GM19043 (cell line): ENCODE measurements around the gene COMMD6.

ENCODE experiments used
- ATAC-seq: cut with Tn5 transposase; IDR thresholded peaks from one replicate; pipeline ENCODE4 v1.9.1; 2021; ENCODE audit warnings: low read depth; ENCODE audit not compliant: unreplicated experiment

COMMD6 gene

DNA sequence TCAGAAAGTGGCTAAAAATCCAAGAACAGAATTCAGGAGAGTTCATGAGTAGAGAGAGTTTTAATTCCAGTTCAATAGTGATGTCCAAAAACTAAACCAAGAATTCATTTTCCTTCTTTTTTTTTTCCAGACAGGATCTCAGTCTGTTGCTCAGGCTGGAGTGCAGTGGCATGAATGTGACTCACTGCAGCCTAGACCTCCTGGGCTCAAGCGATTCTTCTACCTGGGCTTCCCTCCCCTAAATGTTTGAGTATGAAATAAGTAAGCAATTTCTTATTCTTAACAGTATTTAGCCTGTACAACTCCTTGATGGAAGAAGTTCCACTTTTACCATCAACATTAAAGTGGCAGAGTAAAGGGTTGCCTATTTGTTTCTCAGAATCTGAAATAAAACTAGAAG lies 3.8 kb downstream of the COMMD6 start:
- ATAC-seq, result no peak

DNA sequence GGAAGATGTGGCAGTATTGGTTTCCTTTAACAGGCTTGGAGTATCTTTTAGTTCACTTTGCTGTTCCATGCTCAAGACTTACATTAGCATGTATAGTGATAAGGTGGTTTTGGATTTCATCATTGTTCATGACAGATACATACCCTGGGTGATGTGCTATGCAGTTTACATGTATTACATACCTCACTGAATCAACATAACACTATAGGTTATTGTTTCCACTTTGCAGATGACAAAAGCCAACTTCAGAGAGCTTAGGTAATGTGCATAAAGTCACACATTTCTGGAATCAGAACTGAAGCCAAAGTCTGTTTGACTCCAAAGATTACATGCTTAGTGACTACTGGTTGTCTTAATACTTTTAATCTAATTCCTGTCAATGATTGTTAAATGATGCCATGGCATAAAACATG lies 7.1 kb downstream of the COMMD6 start:
- no peak for ATAC-seq

DNA sequence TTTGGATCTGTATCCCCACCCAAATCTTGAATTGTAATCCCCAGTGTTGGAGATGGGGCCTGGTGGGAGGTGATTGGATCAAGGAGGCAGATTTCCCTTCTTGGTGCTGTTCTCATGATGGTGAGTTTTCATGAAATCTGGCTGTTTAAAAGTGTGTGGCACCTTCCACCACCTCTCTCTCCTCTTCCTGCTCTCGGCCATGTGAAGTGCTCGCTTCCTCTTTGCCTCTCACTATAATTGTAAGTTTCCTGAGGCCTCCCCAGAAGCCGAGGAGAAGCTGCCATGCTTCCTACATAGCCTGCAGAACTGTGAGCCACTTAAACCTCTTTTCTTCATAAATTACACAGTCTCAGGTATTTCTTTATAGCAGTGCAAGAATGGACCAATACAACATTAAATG lies 15.7 kb downstream of the COMMD6 start:
- ATAC-seq, result no peak

DNA sequence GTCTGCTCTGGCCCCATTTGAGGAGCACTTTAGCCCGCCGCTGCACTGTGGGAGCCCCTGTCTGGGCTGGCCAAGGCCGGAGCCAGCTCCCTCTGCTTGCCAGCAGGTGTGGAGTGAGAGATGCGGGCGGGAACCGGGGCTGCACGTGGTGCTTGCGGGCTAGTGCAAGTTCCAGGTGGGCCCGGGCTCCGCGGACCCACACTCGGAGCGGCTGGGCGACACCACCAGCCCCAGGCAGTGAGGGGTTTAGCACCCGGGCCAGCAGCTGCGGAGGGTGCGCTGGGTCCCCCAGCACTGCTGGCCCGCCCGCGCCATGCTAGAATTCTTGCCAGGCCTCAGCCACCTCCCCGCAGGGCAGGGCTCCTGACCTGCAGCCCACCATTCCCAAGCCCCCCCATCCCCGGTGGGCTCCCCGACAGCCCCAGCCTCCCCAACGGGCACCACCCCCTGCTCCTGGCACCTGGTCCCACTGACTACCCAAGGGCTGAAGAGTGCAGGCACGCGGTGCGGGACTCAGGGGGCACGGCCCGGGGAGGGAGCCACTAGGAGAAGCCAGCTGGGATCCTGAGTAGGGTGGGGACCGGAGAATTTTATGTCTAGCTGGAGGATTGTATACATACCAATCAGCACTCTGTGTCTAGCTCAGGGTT lies 19.1 kb downstream of the COMMD6 start:
- no peak for ATAC-seq

DNA sequence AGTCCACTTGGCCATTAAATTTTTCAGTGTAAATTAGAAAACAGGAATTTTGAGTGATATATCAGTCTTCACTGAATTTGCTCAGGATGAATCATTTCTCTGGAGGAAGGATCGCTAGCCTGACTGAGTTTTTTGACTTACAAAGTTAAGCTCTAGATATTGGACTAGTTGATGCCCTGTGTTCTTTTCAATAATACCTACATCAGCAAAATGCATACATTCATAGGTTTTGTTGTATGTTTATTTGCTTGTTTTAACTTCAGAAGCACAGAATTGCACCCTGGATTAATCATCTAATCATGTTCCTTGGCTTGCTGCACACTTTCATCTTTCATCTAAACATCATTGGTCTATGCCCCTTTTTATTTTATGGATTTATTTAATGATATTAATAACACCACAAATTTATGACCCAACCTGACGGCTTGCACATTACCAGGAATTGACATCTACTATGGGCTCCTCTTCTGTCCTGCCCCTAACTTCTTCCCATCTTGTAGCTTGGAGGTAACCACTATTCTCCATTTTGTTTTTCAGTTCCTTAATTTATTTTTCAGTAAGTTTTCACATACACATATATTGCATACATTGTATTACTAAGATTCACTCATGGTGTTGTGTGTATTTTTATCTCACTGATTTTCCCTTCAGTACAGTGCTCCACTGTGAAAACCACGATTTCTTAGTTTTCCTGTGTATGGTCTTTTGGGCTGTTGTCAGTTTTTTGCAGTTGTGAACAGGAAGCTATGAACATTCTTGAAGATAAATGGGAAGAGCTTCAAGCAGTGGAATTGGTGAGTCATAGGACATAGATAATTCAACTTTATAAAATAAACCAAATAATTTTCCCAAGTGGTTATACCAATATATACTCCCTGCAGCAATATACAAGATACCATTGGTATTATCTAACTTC lies 23.3 kb downstream of the COMMD6 start:
- ATAC-seq, result no peak

- ATAC-seq, result no peak
Measured at GRCh38 chr13:75513271-75513670, 24.4 kb downstream of the COMMD6 start.

- peak; percentile 94 for ATAC-seq
Measured at GRCh38 chr13:75512253-75512652, 25.4 kb downstream of the COMMD6 start.

- ATAC-seq, result no peak
Measured at GRCh38 chr13:75511051-75511625, 26.5 kb downstream of the COMMD6 start.

DNA sequence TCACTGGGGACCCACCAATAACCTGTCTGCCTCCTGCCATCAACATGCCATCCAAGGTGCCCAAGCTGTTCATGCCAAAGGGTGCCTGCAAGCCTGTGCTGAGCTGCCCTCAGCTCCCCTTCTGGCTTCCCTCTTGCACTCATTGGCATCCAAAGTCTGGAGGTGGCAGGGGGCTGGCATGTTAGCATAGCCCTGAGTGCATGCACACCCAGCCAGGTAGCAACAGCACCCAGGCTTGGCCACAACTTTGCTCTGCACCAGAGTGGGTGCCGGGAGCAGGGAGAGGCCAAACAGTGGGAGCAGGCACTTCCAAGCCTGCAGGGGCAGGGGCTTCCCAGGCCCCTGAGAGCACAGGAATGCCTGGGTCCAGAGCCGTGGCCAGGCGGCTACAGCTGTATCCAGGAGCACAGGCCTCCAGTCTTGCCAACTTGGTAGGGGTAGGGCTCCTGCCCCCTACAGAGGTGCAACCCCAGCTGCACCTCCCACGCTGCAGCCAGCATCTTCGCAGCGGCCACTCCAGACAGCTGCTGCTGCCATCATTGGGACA lies 29.6 kb downstream of the COMMD6 start:
- ATAC-seq, result no peak

- no peak for ATAC-seq
Measured at GRCh38 chr13:75507027-75508001, 30.3 kb downstream of the COMMD6 start.

DNA sequence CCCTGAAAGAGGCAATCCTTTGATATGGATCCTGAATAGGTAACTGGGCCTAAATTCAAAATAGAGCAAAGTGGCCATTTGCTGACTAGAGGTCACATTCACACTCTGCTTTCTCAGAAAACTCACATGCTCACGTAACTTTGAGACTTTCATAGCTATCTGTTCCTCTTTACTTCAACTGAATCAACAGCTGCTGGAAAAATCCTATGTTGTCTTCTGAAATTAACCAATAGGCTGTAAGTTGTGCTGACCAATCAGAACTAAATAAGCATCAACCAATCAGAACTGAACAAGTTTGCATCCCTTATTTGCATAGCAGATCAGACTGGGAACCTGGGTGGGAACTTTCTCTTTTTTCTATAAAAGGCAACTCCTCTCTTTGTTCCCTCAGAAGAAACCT lies 31.6 kb downstream of the COMMD6 start:
- ATAC-seq, result no peak

DNA sequence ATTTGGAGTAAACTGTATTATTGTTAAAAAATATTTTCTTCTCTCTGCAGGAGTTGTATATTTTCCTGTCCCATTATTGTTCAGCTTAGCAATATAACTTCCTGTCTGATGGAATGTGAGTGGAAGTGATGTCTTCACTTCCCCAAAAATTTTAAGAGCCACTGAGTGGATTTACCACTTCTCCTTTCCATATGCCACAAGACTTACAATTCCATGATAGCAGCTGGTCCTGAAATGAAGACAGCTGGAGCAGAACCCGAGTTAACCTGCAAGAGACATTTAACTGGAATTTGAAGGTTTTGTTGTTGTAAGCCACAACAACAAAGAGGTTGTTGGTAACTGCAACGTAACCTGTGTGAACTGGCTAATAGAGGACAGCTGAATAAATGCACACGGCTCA lies 32.3 kb downstream of the COMMD6 start:
- no peak for ATAC-seq

- no peak for ATAC-seq
Measured at GRCh38 chr13:75495938-75496337, 41.7 kb downstream of the COMMD6 start.

- no peak for ATAC-seq
Measured at GRCh38 chr13:75494491-75494890, 43.1 kb downstream of the COMMD6 start.

DNA sequence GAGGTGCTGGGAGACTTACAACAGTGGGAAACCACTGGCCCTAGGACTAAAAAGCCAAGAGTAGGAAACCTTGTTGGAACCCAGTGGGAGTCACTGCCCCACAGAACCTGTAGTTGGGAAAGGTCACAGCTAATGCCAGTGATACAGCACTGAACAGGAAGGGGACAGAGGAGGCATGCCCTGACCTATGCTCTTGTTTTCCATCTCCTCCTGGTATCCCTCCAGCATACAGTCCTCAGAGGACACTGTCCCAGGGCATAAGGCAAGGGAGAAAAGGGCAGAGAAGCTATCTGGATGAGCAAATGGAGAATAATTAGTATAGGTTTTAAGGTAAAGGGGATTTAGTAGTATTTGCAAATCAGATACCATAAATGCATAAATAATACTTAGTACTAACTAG lies 44.5 kb downstream of the COMMD6 start:
- no peak for ATAC-seq

- no peak for ATAC-seq
Measured at GRCh38 chr13:75492389-75492788, 45.3 kb downstream of the COMMD6 start.

- ATAC-seq, result no peak
Measured at GRCh38 chr13:75491376-75491775, 46.3 kb downstream of the COMMD6 start.

DNA sequence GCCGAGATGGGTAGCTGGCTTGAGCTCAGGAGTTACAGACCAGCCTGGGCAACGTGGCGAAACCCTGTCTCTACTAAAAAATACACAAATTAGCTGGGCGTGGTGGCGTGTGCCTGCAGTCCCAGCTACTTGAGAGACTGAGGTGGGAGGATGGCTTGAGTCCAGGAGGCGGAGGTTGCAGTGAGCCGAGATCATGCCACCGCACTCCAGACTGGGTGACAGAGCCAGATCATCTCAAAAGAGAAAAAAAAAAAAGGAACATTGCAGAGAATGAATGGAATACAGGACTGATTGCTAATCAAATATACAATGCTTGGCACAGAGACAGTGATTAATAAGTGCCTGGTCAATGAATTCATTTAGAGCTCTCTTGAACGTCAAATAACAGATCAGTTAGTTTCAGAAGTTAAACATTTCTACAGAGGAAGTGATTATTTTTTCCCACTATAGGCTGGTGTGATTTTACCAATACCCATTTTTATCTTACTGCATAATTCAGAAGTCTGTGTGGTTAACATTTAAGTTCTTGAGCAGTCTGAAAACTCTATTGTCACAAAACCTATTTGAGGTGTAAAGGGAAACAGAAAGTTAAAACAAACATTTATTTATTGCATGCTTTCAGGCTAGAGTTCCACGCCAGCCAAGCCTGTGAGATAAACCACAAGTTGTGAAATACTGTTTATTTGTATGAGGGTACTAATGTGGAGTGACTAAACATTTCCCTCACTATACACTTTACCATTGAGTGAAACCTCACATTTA lies 48.0 kb downstream of the COMMD6 start:
- peak; percentile 77 for ATAC-seq
